Measurements from ENCODE around the gene HIGD1A. TPM values are rescaled to one million over a fixed set of nuclear protein-coding genes. Genes with fewer than 3 reads are reported as not detected.

HIGD1A gene
- polyA plus RNA-seq, 1 experiment, result 225 TPM

GRCh38 chr3:42745776-42746454 lies 58.4 kb downstream of the HIGD1A start:
- H3K9me3 ChIP-seq (ENCODE audit: control insufficient read depth, insufficient read depth, low read length), result no peaks in the 10 kb centered on the region
- POLR2A ChIA-PET, result interaction anchor here (0.9 kb wide), 1 partner anchor 33 kb away, joined by 3 read pairs; no protein-coding TSS in a partner anchor

DNA sequence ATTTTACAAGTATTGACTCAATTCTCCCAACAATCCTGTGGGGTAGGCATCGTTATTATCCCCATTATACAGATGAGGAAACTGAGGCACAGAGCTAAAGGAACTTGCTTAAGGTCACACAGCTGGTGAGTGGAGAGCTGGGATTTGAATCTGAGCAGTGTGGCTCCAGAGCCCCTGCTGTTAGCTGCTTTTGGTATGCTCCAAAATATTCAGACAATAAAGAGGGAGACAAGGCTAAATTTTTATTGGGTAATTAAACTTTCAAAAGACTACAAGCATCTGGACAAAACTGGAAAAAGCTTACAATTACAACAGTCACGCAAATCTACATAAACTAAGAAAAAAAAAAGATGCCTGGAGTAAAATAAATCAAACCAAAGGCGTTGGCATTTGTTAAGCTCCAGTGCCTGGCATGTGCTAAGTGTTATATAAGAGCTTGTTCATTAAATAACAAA lies 59.0 kb downstream of the HIGD1A start:
- no peaks in the 10 kb centered on the region for H3K27me3 ChIP-seq (ENCODE audit: control insufficient read depth, insufficient read depth, low read length)
- no peak overlapping the region for H3K4me3 ChIP-seq (ENCODE audit: low read depth, low read length)
- H3K27ac ChIP-seq (ENCODE audit: low read depth, low read length), result no peak overlapping the region
- no peaks in the 10 kb centered on the region for H3K9me3 ChIP-seq (ENCODE audit: control insufficient read depth, insufficient read depth, low read length)
- no peak for TF ChIP-seq CTCF (IDR thresholded peaks at IDR 0.05; ENCODE audit: low read depth, low read length)
- POLR2A ChIA-PET, result no interaction called here
- DNase-seq (ENCODE audit: low read depth, low spot score), result no peak
- CTCF ChIA-PET, result interaction anchor here (0.7 to 4.7 kb wide), 17 partner anchors 10 to 173 kb away, joined by 3 to 25 read pairs (median 5); partner anchors contain the start of gene HHATL

More at GRCh38 chr3:42745776-42746454, 58.4 kb downstream of the HIGD1A start:
- H3K27ac ChIP-seq (ENCODE audit: low read depth, low read length), result no peak overlapping the region
- H3K27me3 ChIP-seq (ENCODE audit: control insufficient read depth, insufficient read depth, low read length), result no peaks in the 10 kb centered on the region
- TF ChIP-seq CTCF (IDR thresholded peaks at IDR 0.05; ENCODE audit: low read depth, low read length), result no peak
- CTCF ChIA-PET, result interaction anchor here (0.7 to 4.7 kb wide), 17 partner anchors 10 to 174 kb away, joined by 3 to 25 read pairs (median 4); partner anchors contain the start of gene HHATL
- H3K4me3 ChIP-seq (ENCODE audit: low read depth, low read length), result no peak overlapping the region
- DNase-seq (ENCODE audit: low read depth, low spot score), result no peak

- ChIA-PET POLR2A (no interaction called here), CTCF (interaction anchor here (0.6 to 4.7 kb wide), 12 partner anchors 8 to 160 kb away, joined by 3 to 25 read pairs (median 4); no protein-coding TSS in a partner anchor)
- no peaks in the 10 kb centered on the region for H3K27me3 ChIP-seq (ENCODE audit: control insufficient read depth, insufficient read depth, low read length)
- TF ChIP-seq CTCF (IDR thresholded peaks at IDR 0.05; ENCODE audit: low read depth, low read length), result no peak
- no peak overlapping the region for H3K4me3 ChIP-seq (ENCODE audit: low read depth, low read length)
- H3K9me3 ChIP-seq (ENCODE audit: control insufficient read depth, insufficient read depth, low read length), result no peaks in the 10 kb centered on the region
- H3K27ac ChIP-seq (ENCODE audit: low read depth, low read length), result no peak overlapping the region
- DNase-seq (ENCODE audit: low read depth, low spot score), result no peak
Measured at GRCh38 chr3:42743204-42743995, 60.9 kb downstream of the HIGD1A start.

DNA sequence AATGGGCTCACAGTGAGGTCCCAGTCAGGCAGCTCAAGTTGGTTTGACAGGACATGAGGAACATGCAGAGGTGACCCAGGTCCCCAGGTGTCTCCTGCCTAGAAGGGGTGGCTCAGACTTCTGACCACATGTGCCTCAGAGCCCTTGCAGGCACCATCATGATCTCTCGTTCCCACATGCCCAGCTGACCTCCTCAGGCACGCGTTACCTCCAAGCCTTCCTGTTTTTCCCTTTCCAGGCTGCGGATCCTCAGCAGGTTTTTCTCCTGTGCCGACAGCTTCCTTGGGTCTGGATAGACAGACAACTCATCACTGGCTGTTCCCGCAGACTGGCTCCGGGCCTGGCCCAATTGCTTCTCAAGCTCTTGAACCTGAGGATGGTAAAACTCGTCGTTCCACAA lies 61.6 kb downstream of the HIGD1A start:
- Histone ChIP-seq H3K9me3 (ENCODE audit: control insufficient read depth, insufficient read depth, low read length) (no peaks in the 10 kb centered on the region), H3K27ac (ENCODE audit: low read depth, low read length) (no peak overlapping the region), H3K4me3 (ENCODE audit: low read depth, low read length) (no peak overlapping the region), H3K27me3 (ENCODE audit: control insufficient read depth, insufficient read depth, low read length) (no peaks in the 10 kb centered on the region)
- CTCF ChIA-PET, result interaction anchor here (0.6 to 4.7 kb wide), 3 partner anchors 11 to 46 kb away, joined by 3 to 25 read pairs (median 4); no protein-coding TSS in a partner anchor
- TF ChIP-seq CTCF (IDR thresholded peaks at IDR 0.05; ENCODE audit: low read depth, low read length), result no peak
- no peak for DNase-seq (ENCODE audit: low read depth, low spot score)
- POLR2A ChIA-PET, result no interaction called here

Measured in AG04450 (cell line).